Colonic mucosa (tissue), 4 donors: ENCODE results near the gene IL12RB2. TPM values are rescaled to one million over a fixed set of nuclear protein-coding genes. Genes with fewer than 3 reads are reported as not detected.

Source experiments
- DNase-seq: peaks from one replicate; pipeline ENCODE4 v3.0.0-alpha.2; 2020
- H3K27ac ChIP-seq: fragments of 200-600 bp; one replicate; pipeline ENCODE4 v1.8.0; 2021
- H3K27me3 ChIP-seq: fragments of 200-600 bp; one replicate; pipeline ENCODE4 v1.8.0; 2021
- H3K36me3 ChIP-seq: fragments of 200-600 bp; one replicate; pipeline ENCODE4 v1.8.0; 2021
- H3K4me1 ChIP-seq: fragments of 200-600 bp; one replicate; pipeline ENCODE4 v1.8.0; 2021; ENCODE audit warnings: mild to moderate bottlenecking
- H3K4me3 ChIP-seq: fragments of 200-600 bp; one replicate; pipeline ENCODE4 v1.8.0; 2021
- H3K9ac ChIP-seq, 2 donors: one replicate each; pipeline ENCODE4 v1.7.0; 2013; ENCODE audit warnings: control low read depth in 2 of 2, low read depth in 2 of 2, low read length in 2 of 2
- H3K9me3 ChIP-seq: fragments of 200-600 bp; one replicate; pipeline ENCODE4 v1.8.0; 2021
- intact Hi-C: fragments of 100-400 bp; cut with DNase I; formaldehyde crosslinking; loops from one replicate; pipeline ENCODE4 v1.14.1; 2022
- total RNA-seq, 2 donors: library from RNA; stranded (reverse); fragmentation: NEBNext Ultra II Directional in 1 of 2; extraction: Animal tissue kit (Norgen Biotek cat#: 25700) in 1 of 2; gene quantifications; one replicate each; pipeline ENCODE4 v1.2.1, GENCODE V29; 2021
- TF ChIP-seq, protein P1 (sequence below): fragments of 200-600 bp; IDR thresholded peaks from one replicate; pipeline ENCODE4 v1.8.0; 2022; ENCODE audit warnings: antibody characterized with exemption, mild to moderate bottlenecking
- donor health status: healthy.
- donor health status: DM: no; HTN: no; CAD: no.
- donor health status: DM: no; HTN: no; CAD: no.

Gene IL12RB2
- total RNA-seq, 2 donors from 2014 or later: 0.48 to 0.62 TPM

DNA sequence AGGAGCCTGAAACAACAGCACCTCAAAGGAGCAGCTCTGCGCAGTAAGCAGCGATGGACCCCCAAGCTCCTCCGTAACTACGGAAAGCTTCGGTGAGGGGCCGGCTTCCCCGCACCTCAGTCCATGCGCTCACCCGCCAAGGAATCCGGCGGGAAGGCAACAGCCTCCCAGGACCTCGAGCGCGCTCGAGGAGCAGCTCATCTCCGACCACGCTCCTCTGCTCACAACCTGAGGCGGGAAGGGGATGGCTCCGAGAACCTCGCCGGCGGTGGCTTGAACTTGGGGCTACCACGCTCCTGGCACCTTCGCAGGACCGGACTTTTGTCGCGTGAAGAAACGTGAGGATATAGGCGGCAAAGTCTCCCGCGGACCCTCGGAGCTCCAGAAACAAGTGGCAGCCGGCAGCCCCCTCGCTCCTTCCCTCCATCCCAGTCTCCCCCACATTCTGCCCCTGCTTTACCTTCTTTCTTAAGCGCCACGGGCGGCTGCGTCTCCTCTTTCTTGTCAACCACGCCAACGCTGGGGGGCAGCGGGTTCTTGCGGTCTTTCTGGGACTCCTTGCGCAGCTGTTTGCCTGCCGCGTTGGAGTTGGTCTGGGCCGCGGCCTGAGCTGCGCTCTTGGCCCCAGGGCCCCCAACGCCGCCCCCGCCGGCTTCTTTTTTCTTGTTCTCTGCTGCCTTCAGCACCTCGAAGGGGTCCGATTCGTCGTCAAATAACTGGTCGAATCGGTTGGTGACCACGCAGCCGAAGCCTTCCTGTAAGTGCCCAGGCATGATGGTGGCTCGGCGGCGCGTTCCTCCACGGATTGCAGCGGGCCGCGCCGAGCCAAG lies 122.1 kb downstream of the IL12RB2 start:
- Histone ChIP-seq H3K4me1 (peaks cover 6% of the 10 kb centered on the region), H3K4me3 (peak overlapping the region; percentile 92), H3K36me3 (no peaks in the 10 kb centered on the region), H3K27ac (peak overlapping the region; percentile 80), H3K9ac (peak overlapping the region; percentile 81 to 97), H3K27me3 (no peaks in the 10 kb centered on the region), H3K9me3 (no peaks in the 10 kb centered on the region)
- TF ChIP-seq, protein P1, sequence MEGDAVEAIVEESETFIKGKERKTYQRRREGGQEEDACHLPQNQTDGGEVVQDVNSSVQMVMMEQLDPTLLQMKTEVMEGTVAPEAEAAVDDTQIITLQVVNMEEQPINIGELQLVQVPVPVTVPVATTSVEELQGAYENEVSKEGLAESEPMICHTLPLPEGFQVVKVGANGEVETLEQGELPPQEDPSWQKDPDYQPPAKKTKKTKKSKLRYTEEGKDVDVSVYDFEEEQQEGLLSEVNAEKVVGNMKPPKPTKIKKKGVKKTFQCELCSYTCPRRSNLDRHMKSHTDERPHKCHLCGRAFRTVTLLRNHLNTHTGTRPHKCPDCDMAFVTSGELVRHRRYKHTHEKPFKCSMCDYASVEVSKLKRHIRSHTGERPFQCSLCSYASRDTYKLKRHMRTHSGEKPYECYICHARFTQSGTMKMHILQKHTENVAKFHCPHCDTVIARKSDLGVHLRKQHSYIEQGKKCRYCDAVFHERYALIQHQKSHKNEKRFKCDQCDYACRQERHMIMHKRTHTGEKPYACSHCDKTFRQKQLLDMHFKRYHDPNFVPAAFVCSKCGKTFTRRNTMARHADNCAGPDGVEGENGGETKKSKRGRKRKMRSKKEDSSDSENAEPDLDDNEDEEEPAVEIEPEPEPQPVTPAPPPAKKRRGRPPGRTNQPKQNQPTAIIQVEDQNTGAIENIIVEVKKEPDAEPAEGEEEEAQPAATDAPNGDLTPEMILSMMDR: no peak
- intact Hi-C loops: no loop called here
- DNase-seq: peak; percentile 32

DNA sequence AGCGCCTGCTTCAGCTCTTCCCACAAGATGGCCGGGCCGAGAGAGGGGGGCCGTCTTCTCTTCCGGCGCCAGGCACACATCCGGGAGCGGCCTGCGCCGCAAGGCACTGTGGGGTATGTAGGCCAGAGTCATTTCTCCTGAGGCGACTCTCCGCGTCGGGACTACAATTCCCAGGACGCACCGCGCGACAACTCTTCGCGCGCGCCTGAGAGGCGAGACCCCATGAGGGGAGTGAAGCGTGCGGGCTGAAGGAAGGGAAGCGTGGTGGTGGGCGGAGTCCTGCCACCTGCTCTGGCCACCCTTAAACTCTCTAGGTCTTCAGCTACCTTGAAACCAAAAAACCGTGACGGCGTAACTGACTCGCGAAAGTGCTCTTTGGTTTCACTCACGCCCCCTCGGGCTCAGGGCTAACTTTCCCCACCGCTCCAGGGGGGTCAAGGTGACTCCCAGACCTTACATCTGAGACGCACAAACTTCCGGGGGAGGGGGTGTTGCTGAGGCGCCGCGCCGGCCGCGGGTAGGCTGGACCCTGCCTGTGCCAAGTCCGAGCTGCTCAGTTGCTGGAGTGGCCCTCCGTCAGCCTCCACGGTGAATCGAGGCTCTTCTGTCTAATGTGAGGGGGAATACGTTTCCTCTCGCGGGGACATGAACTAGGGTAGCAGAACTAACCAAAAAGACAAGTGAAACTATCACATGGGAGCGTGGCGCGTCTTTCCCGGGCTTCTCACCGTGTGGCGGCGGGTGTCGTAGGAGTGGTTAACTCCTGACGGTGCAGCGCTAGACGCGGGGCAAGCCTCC lies 122.9 kb downstream of the IL12RB2 start, which contains the start of gene SERBP1:
Gene SERBP1 (minus strand): TSS at position 45 of the 798 bp plus-strand sequence. CDS start 102 bp downstream, outside the sequence.
- H3K4me1 ChIP-seq: peaks cover 6% of the 10 kb centered on the region

DNA sequence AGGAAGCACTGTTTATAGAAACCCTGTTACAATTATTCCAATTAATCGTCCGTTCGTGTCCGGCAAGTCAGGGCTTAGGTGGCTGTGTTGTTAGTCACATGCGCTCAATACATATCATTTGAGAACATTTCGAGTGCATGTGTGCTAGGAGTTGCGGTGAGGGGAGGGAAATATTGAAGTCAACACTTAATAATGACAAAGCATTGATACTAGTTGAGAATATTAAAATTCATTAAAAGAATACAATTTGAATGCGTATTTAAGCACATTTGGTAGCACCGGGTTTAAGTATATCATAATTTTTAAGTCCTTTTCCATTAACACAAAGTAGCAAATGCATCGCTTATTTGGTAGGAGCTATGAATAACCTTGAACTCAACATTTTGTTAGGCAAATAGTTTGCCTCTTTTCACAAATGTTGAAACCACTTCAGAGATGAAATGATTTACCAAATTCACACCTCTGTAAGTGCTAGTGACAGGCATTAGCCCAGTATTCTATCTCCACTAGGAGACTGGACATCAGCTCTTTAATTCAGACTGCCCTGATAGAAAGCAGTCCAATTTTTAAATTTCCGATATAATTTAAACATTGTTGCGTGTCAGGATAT lies 123.6 kb downstream of the IL12RB2 start:
- Histone ChIP-seq H3K36me3 (no peaks in the 10 kb centered on the region), H3K4me1 (peaks cover 6% of the 10 kb centered on the region), H3K27me3 (no peaks in the 10 kb centered on the region), H3K9me3 (no peaks in the 10 kb centered on the region), H3K4me3 (peak overlapping the region; percentile 92), H3K27ac (peak overlapping the region; percentile 80), H3K9ac (peak overlapping the region; percentile 86 to 92)
- TF ChIP-seq, protein P1: no peak
- intact Hi-C loops: no loop called here
- no peak for DNase-seq

More for the DNA sequence above, 122.9 kb downstream of the IL12RB2 start, which contains the start of gene SERBP1:
- TF ChIP-seq, protein P1: no peak
- Histone ChIP-seq H3K27ac (peak within 1 kb of the TSS; percentile 80), H3K9ac (peak within 1 kb of the TSS; percentile 86 to 97), H3K9me3 (no peaks in the 10 kb centered on the region), H3K27me3 (no peaks in the 10 kb centered on the region), H3K36me3 (no peaks in the 10 kb centered on the region), H3K4me3 (peak within 1 kb of the TSS; percentile 92)
- DNase-seq: peak; percentile 97
- intact Hi-C loops: no loop called here

DNA sequence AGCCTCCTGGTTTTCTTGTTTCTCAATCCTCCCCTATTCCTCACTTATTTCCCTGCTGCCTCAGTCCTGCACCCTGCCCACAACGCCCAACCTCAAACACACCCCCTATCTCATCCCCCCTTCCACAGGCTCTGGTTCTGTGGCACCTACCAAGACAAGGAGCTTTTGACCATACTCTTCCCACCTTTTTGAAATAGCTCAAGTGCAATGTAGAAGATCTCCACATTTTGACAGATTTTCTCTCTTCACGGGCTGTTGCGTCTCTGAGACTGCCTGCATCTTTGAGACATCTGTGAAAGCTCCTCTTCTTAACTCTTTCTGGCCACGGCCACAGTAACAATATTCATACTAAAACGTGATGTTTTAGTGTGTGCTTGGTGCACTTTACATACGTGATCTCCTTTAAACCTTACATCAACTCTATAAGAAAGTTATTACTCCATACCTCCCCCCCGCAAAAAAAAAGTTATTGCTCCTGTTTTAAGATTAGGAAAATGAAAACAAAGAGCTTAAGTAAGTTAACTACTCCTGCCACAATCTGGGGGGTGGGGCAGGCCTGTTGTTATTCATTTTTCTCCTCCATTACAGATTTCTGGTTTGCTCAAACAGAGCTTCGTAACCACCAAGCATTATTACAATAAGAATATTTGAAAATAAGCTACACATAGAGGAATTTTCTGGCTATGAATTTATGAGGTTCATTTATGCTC lies 124.4 kb downstream of the IL12RB2 start:
- intact Hi-C loops: no loop called here
- no peaks in the 10 kb centered on the region for H3K36me3 ChIP-seq
- no peak overlapping the region for H3K4me3 ChIP-seq
- H3K27me3 ChIP-seq: no peaks in the 10 kb centered on the region
- DNase-seq: no peak
- H3K4me1 ChIP-seq: peaks cover 6% of the 10 kb centered on the region
- H3K9ac ChIP-seq: peak overlapping the region in 1 of 2 donors; percentile 92
- no peak overlapping the region for H3K27ac ChIP-seq
- H3K9me3 ChIP-seq: no peaks in the 10 kb centered on the region
- TF ChIP-seq, protein P1: no peak
